MCF 10A (cell line): ENCODE results near the gene POLE. TPM values are rescaled to one million over a fixed set of nuclear protein-coding genes. Genes with fewer than 3 reads are reported as not detected.
A peak's percentile ranks its signal among the peaks of the same experiment; 100 is the strongest.

Source experiments
- BruUV-seq: library from RNA; stranded (reverse); fragments of 400-500 nt; replicated peaks from 2 replicates; lab custom pipeline; 2021; lab: Mats Ljungman, UMichigan
- CTCF ChIA-PET: fragments of 300-600 bp; sonication (Branson Sonifier 250); formaldehyde crosslinking; extraction: SDS; loops from one replicate; lab custom pipeline; 2021; ENCODE audit warnings: antibody characterized with exemption, inconsistent platforms; lab: Yijun Ruan, JAX
- POLR2A ChIA-PET: fragments of 300-600, 350-650 bp; sonication (Branson Sonifier 250); formaldehyde crosslinking; extraction: SDS; loops from one replicate; lab custom pipeline; 2020; ENCODE audit warnings: antibody characterized with exemption, inconsistent platforms; lab: Yijun Ruan, JAX
- DNase-seq: peaks from one replicate; pipeline ENCODE4 v3.0.0-alpha.2; 2018; ENCODE audit not compliant: unreplicated experiment
- H3K27ac Mint-ChIP-seq: one replicate; pipeline ENCODE4 v1.8.0; 2022; ENCODE audit warnings: mild to moderate bottlenecking, low read depth, mixed read lengths; ENCODE audit not compliant: unreplicated experiment
- H3K27me3 Mint-ChIP-seq: one replicate; pipeline ENCODE4 v1.8.0; 2022; ENCODE audit warnings: mixed read lengths; ENCODE audit not compliant: insufficient read depth, unreplicated experiment
- H3K36me3 Mint-ChIP-seq: one replicate; pipeline ENCODE4 v1.8.0; 2022; ENCODE audit warnings: mild to moderate bottlenecking, moderate library complexity, mixed read lengths; ENCODE audit not compliant: insufficient read depth, unreplicated experiment
- H3K4me1 Mint-ChIP-seq: one replicate; pipeline ENCODE4 v1.8.0; 2022; ENCODE audit warnings: mixed read lengths; ENCODE audit not compliant: insufficient read depth, unreplicated experiment
- H3K4me3 Mint-ChIP-seq: one replicate; pipeline ENCODE4 v1.8.0; 2022; ENCODE audit warnings: mild to moderate bottlenecking, moderate library complexity, mixed read lengths; ENCODE audit not compliant: unreplicated experiment
- H3K9me3 Mint-ChIP-seq: one replicate; pipeline ENCODE4 v1.8.0; 2022; ENCODE audit warnings: mixed read lengths; ENCODE audit not compliant: unreplicated experiment
- intact Hi-C: fragments of 100-400 bp; cut with micrococcal nuclease; formaldehyde crosslinking; loops from 2 replicates; pipeline ENCODE4 v1.14.1; 2022
- total RNA-seq: library from RNA; stranded (reverse); gene quantifications from 2 replicates; pipeline ENCODE4 v1.2.3, GENCODE V29; 2022
- TF ChIP-seq, protein P1 (sequence below): fragments of 200-600 bp; IDR thresholded peaks from one replicate; pipeline ENCODE4 v1.8.0; 2022; ENCODE audit warnings: antibody characterized with exemption, mild to moderate bottlenecking; ENCODE audit not compliant: unreplicated experiment

The POLE gene
- total RNA-seq, 1 experiment from 2014 or later = 36.3 TPM

GRCh38 chr12:132639956-132640520, 47.1 kb downstream of the POLE start:
- no peak for DNase-seq
- POLR2A ChIA-PET = interaction anchor here (0.6 kb wide), 1 partner anchor 1010 kb away, joined by 3 read pairs; no protein-coding TSS in a partner anchor
- TF ChIP-seq, protein P1, sequence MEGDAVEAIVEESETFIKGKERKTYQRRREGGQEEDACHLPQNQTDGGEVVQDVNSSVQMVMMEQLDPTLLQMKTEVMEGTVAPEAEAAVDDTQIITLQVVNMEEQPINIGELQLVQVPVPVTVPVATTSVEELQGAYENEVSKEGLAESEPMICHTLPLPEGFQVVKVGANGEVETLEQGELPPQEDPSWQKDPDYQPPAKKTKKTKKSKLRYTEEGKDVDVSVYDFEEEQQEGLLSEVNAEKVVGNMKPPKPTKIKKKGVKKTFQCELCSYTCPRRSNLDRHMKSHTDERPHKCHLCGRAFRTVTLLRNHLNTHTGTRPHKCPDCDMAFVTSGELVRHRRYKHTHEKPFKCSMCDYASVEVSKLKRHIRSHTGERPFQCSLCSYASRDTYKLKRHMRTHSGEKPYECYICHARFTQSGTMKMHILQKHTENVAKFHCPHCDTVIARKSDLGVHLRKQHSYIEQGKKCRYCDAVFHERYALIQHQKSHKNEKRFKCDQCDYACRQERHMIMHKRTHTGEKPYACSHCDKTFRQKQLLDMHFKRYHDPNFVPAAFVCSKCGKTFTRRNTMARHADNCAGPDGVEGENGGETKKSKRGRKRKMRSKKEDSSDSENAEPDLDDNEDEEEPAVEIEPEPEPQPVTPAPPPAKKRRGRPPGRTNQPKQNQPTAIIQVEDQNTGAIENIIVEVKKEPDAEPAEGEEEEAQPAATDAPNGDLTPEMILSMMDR = no peak
- H3K4me1 Mint-ChIP-seq = no peaks in the 10 kb centered on the region
- no TSS peak for BruUV-seq
- CTCF ChIA-PET = interaction anchor here (0.6 to 1.1 kb wide), 4 partner anchors 10 to 561 kb away, joined by 3 read pairs; no protein-coding TSS in a partner anchor
- no peaks in the 10 kb centered on the region for H3K27me3 Mint-ChIP-seq
- no peak overlapping the region for H3K4me3 Mint-ChIP-seq
- intact Hi-C loops = no loop called here
- no peak overlapping the region for H3K27ac Mint-ChIP-seq
- H3K9me3 Mint-ChIP-seq = no peaks in the 10 kb centered on the region
- H3K36me3 Mint-ChIP-seq = peaks cover 18% of the 10 kb centered on the region

DNA sequence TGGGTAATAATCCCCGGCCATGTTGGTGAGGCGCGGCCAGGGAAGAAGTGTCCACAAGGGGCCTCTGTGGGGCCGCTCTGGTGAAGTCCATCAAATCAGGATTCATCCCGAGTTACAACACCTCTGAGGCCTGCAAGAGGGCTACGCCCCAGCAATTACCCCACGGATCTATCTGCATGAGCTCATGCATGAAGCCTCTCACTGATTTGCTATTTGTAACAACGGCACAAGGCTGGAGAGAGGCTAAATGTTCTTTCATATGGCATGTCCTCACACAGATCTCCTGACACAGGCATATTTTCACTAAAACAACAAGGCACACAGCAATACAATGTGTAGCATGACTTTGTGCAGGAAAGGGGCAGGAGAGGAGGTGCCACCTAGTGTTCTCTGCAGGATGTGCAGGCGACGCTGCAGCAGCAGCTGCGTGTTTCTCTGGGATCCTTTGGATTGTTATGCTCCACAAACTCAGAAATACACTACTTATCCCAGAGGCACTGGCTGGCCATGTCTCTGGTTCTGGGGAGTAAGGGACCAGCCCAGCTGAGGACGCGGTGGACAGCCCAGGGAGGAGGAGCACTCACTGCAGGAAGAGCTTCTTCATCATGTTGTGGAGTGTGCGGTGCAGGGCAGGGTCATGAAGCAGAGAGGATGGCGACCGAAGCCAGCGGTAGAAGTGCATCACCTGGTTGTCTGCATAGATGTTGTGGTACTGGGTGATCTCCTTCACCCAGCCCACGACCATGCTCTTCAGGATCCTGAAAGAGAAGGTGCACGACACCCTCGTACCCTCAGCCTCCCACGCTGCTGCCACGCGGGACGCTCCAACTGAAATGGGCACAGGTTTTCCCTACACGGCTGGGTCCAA, 48.4 kb downstream of the POLE start:
- no TSS peak for BruUV-seq
- ChIA-PET CTCF (interaction anchor here (0.6 to 3.5 kb wide), 18 partner anchors 8 to 1768 kb away, joined by 3 to 22 read pairs (median 4); no protein-coding TSS in a partner anchor), POLR2A (interaction anchor here (0.5 to 1.0 kb wide), 4 partner anchors 17 to 505 kb away, joined by 3 to 4 read pairs (median 3); no protein-coding TSS in a partner anchor)
- Mint-ChIP-seq H3K9me3 (no peaks in the 10 kb centered on the region), H3K36me3 (peaks cover 30% of the 10 kb centered on the region), H3K27ac (no peak overlapping the region), H3K4me3 (no peak overlapping the region), H3K4me1 (no peaks in the 10 kb centered on the region), H3K27me3 (no peaks in the 10 kb centered on the region)
- DNase-seq = peak; percentile 29
- intact Hi-C loops = loop anchor here (1.0 kb wide), 1 partner anchor 38 kb away; no protein-coding TSS in a partner anchor
- TF ChIP-seq, protein P1 = peak; percentile 76

DNA sequence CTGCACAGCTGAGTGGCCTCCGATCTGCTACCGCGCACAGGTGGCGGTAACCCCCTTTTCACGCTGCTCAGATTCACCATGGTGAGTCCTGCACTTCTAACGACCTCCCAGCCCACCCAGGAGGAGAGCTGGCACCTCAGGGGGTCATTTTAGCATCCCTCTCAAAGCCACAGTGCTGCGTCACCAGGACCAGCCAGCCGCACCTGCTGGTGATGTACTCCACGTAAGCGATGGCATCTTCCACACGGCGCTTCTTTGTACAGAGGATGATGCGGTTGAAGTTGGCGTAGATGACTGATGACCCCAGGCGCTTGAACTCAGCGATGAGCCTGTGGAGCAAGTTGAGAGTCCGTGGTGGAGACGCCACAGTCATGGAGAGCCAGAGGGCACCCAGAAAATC, 49.3 kb downstream of the POLE start:
- CTCF ChIA-PET = interaction anchor here (0.7 to 3.5 kb wide), 7 partner anchors 19 to 254 kb away, joined by 3 to 22 read pairs (median 3); no protein-coding TSS in a partner anchor
- Mint-ChIP-seq H3K27ac (no peak overlapping the region), H3K4me1 (no peaks in the 10 kb centered on the region), H3K4me3 (no peak overlapping the region), H3K36me3 (peaks cover 36% of the 10 kb centered on the region), H3K27me3 (no peaks in the 10 kb centered on the region), H3K9me3 (no peaks in the 10 kb centered on the region)
- POLR2A ChIA-PET = interaction anchor here (1.0 kb wide), 1 partner anchor 18 kb away, joined by 4 read pairs; no protein-coding TSS in a partner anchor
- intact Hi-C loops = loop anchor here (1.0 kb wide), 1 partner anchor 38 kb away; no protein-coding TSS in a partner anchor
- BruUV-seq = no TSS peak
- TF ChIP-seq, protein P1 = no peak
- DNase-seq = no peak
